Ascending aorta (tissue), 2 donors: ENCODE results near the gene GRAMD1A. TPM values are rescaled to one million over a fixed set of nuclear protein-coding genes. Genes with fewer than 3 reads are reported as not detected.

ENCODE experiments used
- DNase-seq, 2 donors: peaks; one replicate each; pipeline ENCODE4 v3.0.0-alpha.2; 2019; ENCODE audit warnings: low spot score in 2 of 2
- H3K27ac ChIP-seq, 2 donors: fragments of 200-600 bp; sonication (generic); one replicate each; pipeline ENCODE4 v1.5.1; 2016 to 2017; ENCODE audit warnings: mild to moderate bottlenecking in 1 of 2
- H3K27me3 ChIP-seq: fragments of 200-600 bp; sonication (generic); one replicate; pipeline ENCODE4 v1.5.1; 2017
- H3K36me3 ChIP-seq, 2 donors: fragments of 200-600 bp; sonication (generic); one replicate each; pipeline ENCODE4 v1.5.1; 2016
- H3K4me1 ChIP-seq, 2 donors: fragments of 200-600 bp; sonication (generic); one replicate each; pipeline ENCODE4 v1.5.1; 2016 to 2017; ENCODE audit warnings: mild to moderate bottlenecking in 1 of 2
- H3K4me3 ChIP-seq, 2 donors: fragments of 200-600 bp; sonication (generic); one replicate each; pipeline ENCODE4 v1.5.1; 2016 to 2017; ENCODE audit warnings: mild to moderate bottlenecking in 1 of 2
- H3K9me3 ChIP-seq, 2 donors: fragments of 200-600 bp; sonication (generic); one replicate each; pipeline ENCODE4 v1.5.1; 2016
- intact Hi-C: fragments of 100-400 bp; cut with DNase I; formaldehyde crosslinking; loops from one replicate; pipeline ENCODE4 v1.15.1; 2023
- total RNA-seq: library from RNA; depleted of rRNA; stranded (reverse); fragments of >200 nt; gene quantifications from one replicate; pipeline ENCODE4 v1.1.0, GENCODE V29; 2016
- TF ChIP-seq, protein P1 (sequence below), 3 experiments: fragments of 200-600 bp in 2 of 3; fragments of 450-650 bp in 1 of 3; sonication (generic) in 2 of 3; IDR thresholded peaks; one replicate each; pipeline ENCODE4 v1.5.1; 2016 to 2019; ENCODE audit warnings: antibody characterized with exemption in 3 of 3, mild to moderate bottlenecking in 1 of 3, moderate library complexity in 1 of 3

The GRAMD1A gene
- total RNA-seq, 1 donor from 2014 or later = 103 TPM

DNA sequence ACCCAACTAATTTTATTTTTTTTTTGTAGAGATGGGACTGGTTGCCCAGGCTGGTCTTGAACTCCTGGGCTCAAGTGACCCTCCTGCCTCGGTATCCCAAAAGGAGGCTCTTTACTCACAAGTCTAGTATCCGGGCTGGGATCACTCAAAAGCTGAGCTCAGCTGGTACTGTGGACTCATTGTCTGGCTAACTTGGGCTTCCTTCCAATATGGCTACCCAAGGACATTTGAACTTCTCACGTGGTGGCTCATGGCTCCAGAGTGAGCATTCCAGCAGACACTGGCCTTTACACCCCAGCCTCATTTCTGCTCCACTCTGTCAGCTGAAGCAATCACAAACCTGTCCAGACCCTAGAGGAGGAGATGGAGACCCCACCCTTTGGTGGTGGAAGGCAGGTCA lies 70.3 kb downstream of the GRAMD1A start:
- H3K4me1 ChIP-seq = no peaks in the 10 kb centered on the region
- TF ChIP-seq, protein P1, sequence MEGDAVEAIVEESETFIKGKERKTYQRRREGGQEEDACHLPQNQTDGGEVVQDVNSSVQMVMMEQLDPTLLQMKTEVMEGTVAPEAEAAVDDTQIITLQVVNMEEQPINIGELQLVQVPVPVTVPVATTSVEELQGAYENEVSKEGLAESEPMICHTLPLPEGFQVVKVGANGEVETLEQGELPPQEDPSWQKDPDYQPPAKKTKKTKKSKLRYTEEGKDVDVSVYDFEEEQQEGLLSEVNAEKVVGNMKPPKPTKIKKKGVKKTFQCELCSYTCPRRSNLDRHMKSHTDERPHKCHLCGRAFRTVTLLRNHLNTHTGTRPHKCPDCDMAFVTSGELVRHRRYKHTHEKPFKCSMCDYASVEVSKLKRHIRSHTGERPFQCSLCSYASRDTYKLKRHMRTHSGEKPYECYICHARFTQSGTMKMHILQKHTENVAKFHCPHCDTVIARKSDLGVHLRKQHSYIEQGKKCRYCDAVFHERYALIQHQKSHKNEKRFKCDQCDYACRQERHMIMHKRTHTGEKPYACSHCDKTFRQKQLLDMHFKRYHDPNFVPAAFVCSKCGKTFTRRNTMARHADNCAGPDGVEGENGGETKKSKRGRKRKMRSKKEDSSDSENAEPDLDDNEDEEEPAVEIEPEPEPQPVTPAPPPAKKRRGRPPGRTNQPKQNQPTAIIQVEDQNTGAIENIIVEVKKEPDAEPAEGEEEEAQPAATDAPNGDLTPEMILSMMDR (IDR thresholded peaks at IDR 0.05) = no peak

DNA sequence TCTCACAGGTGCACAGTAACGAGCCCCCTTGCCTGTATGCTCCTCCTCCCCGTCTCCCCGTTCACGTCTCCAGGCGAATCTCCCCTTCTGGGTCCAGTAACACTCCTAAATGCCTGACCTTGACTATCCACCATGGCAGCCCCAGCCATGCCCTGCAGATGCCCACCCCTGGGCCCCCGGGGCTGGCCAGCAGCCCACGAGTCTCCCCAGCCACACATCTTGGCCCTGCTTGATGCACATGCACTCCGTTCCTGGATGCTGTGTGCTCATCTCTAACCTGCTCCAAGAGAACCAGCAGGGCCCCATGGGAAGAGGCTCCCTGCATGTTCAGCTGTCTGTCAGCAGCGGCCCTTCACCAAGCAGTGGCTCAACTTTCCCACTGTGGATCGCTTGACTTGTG lies 73.4 kb downstream of the GRAMD1A start:
- H3K36me3 ChIP-seq = no peaks in the 10 kb centered on the region
- no peak overlapping the region for H3K27ac ChIP-seq
- TF ChIP-seq, protein P1 (IDR thresholded peaks at IDR 0.05) = no peak
- intact Hi-C loops = no loop called here
- H3K4me3 ChIP-seq = no peak overlapping the region
- DNase-seq = no peak
- H3K9me3 ChIP-seq = peaks cover 0 to 6% of the 10 kb centered on the region in 2 donors
- H3K4me1 ChIP-seq = no peaks in the 10 kb centered on the region
- no peaks in the 10 kb centered on the region for H3K27me3 ChIP-seq

More for the DNA sequence above, 70.3 kb downstream of the GRAMD1A start:
- Histone ChIP-seq H3K4me3 (no peak overlapping the region), H3K27me3 (no peaks in the 10 kb centered on the region), H3K27ac (no peak overlapping the region), H3K36me3 (no peaks in the 10 kb centered on the region), H3K9me3 (peaks cover 0 to 6% of the 10 kb centered on the region in 2 donors)
- intact Hi-C loops = no loop called here
- DNase-seq = no peak

DNA sequence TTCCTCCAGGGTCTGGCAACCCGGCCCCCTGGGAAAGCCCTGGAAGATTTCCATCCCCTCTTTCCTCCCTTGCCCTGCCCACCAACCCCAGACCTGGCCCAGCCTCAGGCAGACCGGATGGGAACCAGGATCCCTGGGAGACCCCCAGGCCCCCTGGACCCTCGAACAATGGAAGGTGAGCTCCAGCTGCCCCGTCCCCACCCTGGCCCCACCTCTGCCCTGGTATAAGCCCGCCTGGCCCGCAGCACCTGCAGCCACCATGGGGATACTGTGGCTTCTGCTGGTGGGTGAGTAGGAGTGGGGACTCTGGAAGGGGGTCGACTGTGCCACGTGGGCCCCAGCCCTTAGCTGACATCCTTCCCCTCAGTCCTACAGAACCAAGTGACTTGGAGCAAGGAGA lies 73.8 kb downstream of the GRAMD1A start:
- H3K4me3 ChIP-seq = no peak overlapping the region
- H3K36me3 ChIP-seq = no peaks in the 10 kb centered on the region
- no peak for DNase-seq
- no peaks in the 10 kb centered on the region for H3K4me1 ChIP-seq
- H3K27ac ChIP-seq = no peak overlapping the region
- TF ChIP-seq, protein P1 (IDR thresholded peaks at IDR 0.05) = no peak
- no peaks in the 10 kb centered on the region for H3K27me3 ChIP-seq
- intact Hi-C loops = no loop called here
- peaks cover 0 to 6% of the 10 kb centered on the region in 2 donors for H3K9me3 ChIP-seq

DNA sequence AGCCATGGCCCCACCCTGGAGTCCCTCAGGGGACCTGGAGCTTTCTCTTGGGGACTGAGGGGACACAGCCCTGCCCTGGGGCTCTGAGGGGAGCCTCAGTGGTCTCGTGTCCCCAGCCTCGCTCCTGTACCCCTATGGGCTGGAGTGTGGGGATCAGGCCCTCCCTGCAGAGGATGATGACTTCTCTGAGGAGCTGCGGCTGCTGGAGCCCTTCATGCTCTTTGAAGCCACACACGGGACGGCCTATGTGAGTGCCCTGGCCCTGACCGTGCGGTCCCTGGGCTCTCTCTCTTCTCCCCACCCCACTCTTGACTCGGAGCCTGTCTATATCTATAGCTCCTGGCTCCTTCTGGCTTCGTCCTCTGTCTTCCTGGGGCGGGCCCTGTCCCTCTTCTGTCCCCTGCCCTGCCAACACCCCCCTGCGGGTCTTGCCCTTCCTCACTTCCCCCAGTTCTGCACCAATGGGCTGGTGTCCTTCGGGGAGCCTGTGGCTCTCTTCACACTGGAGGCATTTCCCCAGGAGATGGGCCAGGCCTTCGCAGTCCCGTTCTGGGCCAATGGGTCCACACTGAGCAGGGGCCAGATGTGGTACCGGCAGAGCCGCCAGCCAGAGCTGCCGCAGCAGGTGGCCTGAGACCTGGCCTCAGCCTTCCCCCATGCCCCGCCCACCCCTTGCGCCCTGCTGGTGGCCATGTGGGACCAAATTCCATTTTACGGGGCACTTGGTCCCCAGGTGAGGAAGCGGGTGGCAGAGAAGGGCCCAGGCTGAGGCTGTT lies 74.5 kb downstream of the GRAMD1A start:
- Histone ChIP-seq H3K27me3 (no peaks in the 10 kb centered on the region), H3K36me3 (no peaks in the 10 kb centered on the region)
- TF ChIP-seq, protein P1 (IDR thresholded peaks at IDR 0.05) = no peak

DNA sequence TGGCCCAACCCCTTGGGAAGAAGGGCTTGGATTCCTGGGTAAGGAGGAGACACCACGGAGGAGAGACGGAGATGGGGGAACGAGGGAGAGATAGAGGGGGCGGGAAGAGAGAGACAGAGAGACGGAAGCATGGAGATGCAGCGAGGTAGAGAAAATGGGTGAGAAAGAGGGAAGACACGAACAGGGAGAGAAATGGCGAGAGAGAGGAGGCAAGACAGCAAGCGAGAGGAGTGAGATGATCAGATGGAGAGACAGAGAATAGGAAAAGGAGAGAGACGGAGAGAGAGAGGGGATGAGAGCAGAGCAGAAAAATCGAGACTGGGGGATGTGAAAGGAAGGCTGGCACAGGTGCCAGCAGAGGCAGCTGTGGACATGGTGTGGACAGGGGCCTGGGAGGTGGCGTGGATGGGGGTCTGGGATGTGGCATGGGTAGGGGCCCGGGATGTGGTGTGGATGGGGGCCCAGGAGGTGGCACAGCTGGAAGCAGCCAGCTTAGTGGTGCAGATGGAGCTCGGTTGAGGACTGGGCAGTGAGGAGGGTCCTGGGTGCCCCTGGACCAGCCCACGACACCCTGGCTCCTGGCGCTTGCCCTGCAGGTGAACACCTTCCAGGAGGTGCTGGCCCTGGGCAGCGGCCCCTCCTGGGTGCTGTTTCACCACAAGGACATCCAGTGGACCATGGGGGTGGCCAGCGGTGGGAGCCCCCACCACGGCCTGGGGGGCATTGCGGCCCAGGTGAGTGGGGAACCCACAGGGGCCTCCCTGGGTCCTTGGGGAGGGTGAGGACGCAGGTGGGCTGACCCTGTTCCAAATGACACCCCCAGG lies 75.3 kb downstream of the GRAMD1A start:
- Histone ChIP-seq H3K27me3 (no peaks in the 10 kb centered on the region), H3K4me1 (no peaks in the 10 kb centered on the region), H3K27ac (no peak overlapping the region), H3K4me3 (no peak overlapping the region), H3K36me3 (no peaks in the 10 kb centered on the region), H3K9me3 (peaks cover 0 to 3% of the 10 kb centered on the region in 2 donors)
- intact Hi-C loops = no loop called here
- DNase-seq = no peak
- TF ChIP-seq, protein P1 (IDR thresholded peaks at IDR 0.05) = no peak

More for the DNA sequence above, 74.5 kb downstream of the GRAMD1A start:
- DNase-seq = no peak
- no peak overlapping the region for H3K27ac ChIP-seq
- H3K9me3 ChIP-seq = peaks cover 0 to 6% of the 10 kb centered on the region in 2 donors
- H3K4me3 ChIP-seq = no peak overlapping the region
- no peaks in the 10 kb centered on the region for H3K4me1 ChIP-seq
- intact Hi-C loops = no loop called here
